LoVo (cell line): ENCODE data around the gene ZNF217.
A peak's percentile ranks its signal among the peaks of the same experiment; 100 is the strongest.
"Not testable (repeated sequence)": the region's sequence is repeated elsewhere in the genome, so short reads cannot be mapped to it uniquely, and the experiment has no call there.

Experiments
- DNase-seq: peaks from one replicate; pipeline ENCODE4 v3.0.0-alpha.2; 2016; ENCODE audit warnings: low spot score

ZNF217 gene

DNA sequence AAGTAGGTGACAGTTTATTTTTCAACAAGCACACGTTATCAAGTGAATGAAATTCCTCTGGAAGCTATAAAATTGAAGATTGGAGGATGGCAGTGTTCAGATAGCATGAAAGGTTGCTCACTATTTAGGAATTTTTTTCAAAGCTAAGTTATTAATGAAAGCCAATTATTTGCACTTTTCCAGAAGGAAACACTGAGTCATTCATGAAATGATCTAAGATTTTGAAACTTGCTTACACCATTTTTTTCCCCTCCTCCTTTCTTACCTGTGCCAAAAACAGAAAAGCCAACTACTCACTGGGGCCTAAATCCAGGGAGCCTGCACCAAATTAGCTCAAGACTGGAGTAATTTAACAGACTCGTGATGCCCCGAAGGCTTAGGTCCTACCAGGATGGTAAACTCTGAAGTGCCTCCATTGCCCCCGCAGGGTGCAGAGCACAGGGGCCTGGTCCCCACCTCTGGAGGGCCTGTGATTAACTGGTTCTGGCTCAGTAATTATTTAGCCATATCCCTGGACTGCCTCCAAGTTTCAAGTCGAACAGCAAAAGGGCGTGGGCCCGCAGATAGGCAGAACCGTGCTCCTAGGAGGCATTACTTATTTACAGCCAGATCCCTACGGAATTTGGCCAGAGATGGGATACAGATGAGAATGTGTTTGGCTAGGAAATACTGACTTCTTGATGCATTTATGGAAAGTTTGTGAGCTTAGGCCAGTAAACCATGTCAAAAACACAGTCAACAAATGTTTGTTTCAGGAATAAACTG lies 28.0 kb upstream of the ZNF217 start:
- DNase-seq = peak; percentile 90

DNA sequence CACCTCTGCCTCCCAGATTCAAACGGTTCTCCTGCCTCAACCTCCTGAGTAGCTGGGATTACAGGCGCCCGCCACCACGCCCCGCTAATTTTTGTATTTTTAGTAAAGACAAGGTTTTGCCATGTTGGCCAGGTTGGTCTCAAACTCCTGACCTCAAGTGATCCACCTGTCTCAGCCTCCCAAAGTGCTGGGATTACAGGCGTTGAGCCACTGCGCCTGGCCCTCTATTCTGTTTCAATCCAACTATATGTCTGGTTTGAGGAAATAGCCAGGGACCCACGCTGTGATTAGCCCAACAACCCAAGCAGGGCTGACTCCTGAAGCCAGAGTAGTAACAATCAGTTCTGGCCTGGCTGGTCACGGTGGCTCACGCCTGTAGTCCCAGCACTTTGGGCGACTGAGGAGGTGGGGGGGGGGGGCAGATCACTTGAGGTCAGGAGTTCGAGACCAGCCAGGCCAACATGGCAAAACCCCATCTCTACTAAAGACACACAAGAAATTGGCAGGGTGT lies 24.9 kb upstream of the ZNF217 start:
- not testable (repeated sequence) for DNase-seq

DNA sequence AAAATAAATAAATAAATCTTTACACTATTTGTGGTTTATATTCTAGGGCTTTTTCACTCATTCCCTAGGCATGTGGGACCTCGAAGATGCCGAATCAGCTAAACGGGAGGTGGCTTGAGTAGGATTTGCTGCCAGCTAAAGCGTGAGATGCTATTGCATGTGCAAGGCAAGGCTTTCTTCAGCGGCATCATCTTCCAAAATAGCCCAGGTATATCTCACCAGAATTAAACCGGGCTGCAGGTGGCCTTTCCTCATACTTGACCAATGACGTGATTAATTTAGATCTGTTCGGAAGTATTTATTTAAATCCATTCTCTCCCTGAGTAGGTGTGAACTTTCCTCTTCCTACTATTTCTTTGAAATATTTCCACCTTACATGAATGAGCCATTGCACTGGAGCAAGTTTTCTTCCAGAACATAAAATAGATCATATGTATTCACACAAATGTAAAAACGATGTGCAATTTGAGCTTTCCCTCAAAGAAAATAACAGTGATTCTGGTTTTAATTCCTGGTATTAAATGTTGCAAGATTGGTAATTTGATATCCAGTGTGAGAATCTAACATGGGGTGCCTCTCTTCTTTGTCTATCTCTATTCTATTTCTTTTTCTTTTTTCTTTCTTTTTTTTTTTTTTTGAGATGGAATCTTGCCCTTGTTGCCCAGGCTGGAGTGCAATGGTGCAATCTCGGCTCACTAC lies 24.3 kb upstream of the ZNF217 start:
- no peak for DNase-seq

DNA sequence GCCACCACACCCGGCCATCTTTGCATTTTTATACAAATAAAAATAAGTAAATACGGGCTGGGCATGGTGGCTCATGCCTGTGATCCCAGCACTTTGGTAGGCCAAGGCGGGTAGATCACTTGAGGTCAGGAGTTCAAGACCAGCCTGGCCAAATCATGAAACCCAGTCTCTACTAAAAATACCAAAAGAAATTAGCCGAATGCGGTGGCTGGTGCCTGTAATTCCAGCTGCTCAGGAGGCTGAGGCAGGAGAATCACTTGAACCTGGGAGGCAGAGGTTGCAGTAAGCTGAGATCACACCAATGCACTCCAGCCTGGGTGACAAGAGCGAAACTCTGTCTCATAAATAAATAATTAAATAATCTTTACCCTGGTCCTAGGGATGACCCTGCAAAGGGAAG lies 22.9 kb upstream of the ZNF217 start:
- not testable (repeated sequence) for DNase-seq

DNA sequence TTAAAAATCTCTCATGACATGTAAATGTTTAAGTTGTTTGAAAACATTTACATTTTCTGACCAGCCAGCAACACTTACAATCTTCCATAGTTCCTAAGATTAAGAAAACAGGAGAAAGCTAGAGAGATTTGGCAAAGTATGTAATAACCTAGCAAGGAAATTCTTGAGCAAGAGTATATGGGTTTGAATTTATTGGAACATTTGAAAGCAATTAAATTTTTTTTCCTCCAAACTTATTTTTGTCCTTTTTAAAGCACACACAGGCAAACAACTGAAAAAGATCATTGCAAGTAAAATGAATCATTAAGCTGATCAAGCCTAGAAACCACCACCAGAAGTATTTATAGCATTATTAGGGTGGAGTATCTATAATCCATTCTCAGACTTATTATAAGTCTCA lies 20.1 kb upstream of the ZNF217 start:
- no peak for DNase-seq

DNA sequence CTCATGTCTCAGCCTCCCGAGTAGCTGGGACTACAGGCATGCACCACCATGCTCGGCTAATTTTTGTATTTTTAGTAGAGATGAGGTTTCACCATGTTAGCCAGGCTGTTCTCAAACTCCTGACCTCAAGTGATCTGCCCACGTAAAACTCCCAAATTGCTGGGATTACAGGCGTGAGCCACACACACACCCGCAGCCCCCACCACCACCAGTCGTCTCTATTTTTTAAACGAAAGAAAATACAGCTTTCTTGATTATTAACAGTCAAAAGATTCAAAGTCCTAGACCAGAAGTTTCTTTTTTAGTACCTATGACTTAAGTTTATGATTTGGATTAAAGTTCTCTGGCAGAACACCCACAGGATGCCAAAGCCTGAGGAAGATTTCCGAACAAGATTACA lies 18.6 kb upstream of the ZNF217 start:
- not testable (repeated sequence) for DNase-seq

DNA sequence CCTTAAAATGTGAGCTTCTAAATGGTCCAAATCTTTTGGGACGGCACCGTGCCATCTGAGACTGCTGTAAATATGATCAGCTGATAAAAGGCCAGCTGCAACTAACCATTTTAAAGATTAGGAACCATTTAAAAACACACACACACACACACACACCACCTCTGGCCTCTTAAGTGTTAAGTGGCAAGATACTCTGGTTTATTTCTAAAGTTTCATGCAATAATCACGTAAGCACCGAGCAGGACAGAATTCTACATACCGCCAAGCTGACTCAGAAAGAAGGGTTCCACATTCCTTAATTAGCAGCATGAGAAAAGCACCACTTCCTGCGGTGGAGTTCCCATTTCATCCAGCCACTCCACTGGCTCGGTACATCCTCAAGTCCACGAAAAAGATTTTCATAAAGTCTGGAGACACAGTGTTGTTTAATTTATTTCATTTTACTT lies 17.8 kb upstream of the ZNF217 start:
- DNase-seq = no peak

DNA sequence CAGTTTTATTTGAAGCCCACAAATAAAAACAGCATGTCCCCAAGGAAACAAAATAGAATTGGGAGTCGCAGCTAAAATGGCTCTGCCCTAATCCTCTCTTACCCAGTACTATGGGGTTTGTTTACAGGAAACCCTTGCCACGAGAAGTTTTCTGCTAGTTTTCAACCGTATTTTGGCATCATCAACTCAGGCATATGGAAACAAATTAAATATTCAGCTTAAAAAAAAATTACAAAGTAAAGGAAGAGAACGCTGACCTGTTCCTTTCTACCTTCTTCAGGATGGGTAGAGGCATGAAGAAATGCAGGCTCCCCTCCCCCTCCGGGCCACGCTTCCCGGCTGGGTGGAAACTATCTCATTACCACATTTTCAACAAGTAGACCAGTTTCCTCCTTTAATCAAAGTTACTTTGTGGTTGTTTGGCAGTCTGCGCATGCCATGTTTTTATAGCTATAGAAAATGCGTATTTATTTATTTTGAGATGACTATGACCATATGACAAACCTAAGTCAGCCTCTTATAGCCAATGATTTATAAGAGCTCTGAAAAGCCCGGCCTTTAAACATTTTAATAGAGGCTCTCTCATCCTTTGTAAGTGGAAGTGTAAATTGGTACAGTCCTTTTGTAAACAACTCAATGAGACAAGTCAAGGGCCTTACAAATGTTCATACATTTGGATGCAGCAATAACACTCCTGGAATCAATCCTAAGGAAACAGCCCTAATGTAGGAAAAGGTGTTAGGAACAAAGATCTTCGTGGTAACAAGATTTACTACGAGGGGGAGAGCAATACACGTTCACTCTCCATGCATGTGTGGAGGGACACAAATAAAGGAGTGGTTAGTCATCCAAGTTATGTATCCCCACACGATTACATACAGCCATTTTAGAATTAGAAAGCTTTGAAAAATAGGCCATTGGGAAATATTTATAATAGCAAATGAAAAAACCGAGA lies 16.1 kb upstream of the ZNF217 start:
- DNase-seq = peak; percentile 81

DNA sequence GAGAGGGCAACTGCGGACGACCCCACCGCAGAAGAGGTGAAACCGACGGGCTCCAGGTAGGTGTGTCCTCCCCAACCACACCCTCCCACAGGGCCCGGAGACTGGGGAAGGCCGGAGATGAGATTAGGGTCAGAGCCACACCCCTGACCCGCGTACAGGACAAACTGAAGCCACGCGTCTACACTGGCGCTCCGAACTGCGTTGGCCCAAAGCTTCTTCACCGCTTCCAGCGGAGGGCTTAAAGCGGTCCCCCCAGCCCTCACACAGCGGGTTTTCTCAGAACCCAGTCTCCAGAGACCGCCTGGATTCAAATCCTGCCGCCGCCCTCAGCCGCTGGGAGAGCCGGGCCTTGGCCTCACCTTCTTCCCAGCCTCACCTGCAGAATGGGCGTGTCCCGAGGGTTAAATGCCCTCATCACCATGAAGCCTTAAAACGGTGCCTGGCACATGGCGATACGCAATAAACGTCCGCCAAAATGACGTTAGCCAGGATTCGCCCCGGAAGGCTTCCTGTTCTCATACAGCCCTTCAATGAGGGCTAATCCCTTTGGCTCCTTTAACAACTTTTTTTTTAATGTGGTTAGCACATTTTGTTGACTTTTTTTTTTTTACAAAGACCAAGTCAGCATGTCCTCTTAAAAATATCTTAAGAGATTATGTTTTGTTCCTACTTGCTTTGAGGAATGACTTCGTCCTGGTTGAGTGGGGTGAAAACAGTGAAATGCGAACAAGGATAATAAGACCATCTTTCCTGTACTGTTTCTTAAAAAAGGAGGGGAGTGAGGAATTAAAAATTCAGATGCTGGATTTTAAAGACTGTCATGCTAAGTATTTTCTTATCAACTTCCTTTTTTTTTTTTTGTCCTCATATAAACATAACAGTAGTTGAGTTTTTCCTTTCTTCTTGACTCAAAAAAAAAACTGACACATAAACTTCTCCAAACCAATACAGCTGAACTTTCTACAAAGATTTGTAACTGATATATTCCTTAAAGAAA lies 15.1 kb upstream of the ZNF217 start:
- peak; percentile 89 for DNase-seq

DNA sequence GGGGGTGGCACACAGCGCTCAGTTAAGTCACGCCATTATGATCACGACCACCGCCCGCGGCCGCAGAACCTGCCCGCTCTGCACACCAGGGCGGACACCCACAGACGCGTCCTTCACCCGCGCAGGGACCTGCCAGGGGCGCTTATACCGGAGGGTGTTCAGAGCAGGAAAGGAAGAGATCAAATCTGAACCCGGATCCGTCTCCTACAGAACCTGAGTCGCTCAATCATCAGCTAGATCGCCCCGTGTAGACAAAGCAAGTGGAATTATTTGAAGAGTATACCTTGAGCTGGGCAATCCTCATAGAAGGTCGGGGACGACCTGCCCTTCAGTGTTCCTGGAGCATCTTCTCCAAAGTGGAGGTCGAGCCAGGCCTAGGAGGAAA lies 14.4 kb upstream of the ZNF217 start:
- DNase-seq = no peak

DNA sequence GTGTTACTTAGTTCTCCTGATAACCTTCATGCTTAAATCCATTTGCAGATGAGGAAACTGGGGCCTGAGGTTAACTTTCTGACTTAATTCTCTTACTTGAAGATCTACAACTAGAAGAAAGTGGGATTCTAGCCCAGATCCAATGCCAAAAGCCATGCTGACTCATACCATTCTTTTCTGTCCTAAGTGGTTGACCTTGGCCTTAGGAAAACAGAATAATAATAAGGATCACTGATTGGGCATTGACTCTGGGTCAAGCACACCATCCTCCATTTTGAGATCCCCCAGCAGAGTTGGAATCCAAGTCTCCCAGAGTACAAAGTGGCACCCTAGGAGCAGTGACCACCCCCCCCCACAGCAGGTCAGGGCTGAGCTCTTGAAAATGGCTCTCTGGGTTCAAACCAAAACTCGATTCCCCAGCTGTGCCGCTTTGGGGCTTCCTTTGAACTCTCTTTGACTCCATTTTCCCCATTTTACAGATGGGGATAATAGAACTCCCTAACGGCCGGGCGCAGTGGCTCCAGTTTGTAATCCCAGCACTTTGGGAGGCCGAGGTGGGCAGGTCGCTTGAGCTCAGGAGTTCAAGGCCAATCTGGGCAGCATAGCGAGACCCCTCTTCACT lies 12.8 kb upstream of the ZNF217 start:
- DNase-seq = no peak

DNA sequence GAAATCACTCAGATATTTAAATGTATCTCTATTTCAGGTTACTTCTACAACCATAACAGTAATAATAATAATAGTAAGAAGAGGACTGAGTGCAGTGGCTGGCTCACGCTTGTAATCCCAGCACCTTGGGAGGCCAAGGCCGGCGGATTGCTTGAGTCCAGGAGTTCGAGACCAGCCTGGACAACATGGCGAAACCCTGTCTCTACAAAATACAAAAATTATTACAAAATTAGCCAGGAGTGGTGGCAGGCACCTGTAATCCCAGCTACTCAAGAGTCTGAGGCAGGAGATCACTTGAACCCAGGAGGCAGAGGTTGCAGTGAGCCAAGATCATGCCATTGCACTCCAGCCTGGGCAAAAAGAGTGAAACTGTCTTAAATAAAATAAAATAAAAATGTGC lies 11.8 kb upstream of the ZNF217 start:
- DNase-seq = not testable (repeated sequence)

DNA sequence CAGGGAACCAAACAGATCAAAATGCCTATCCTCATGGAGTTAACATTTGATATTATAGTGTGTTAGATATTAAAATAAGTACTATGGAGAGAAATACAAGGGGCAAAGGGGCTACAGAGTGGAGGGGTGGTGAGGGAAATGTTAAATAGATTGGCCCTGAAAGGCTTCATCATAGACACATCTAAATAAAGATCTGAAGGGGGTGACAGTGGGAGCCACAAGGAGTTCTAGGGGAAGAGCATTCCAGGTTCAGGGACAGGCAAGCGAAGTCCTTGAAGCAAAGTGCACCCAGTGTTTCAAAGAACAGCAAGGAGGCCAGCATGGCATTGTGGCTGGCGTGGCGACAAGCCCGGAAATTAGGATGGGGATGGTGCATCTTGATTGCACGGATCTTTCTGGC lies 11.2 kb upstream of the ZNF217 start:
- DNase-seq = not testable (repeated sequence)

DNA sequence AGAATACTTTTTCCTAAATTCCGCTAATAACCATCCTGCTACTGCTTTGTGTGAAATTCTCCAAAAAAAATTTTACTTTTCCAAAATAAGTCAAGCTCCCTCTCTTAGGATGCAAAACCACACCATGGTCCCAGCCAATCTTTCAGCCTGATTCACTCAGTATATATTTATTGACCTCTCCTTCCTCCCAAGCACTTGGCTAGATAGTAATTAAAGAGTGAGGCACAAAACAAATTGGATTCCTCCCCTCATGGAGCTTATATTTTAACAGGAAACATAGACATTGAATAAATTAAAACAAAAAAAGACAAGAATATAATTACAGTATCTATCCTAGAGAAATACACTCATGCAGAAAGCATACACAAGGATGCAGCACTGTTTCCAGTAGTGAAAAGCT lies 9.0 kb upstream of the ZNF217 start:
- DNase-seq = no peak

DNA sequence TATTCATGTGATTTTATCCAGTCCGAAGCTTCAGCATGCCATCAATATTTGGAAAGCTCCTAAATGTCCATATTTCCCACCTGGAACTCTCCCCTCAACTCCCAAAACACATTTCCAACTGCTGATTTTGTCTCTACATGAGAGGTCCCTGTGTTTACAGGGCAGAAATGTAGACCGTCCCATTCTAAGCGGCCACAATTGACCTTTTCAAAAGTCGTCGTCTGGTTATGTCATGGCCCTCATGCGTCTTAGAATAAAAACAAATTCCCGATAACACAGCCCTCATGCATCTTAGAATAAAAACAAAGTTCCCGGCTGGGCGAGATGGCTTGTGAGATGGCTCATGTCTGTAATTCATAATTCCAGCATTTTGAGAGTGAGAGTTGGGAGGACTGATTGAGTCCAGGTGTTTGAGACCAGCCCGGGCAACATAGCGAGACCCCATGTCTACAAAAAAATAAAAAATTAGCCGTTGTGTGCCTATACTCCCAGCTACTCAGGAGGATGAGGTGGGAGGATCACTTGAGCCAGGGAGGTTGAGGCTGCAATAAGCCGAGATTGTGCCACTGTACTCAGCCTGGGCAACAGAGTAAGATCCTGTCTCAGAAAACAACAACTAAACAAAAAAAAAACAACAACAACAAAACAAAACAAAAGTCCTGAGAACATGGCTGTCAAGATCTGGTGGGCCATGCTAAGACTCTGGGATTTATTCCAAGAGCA lies 6.4 kb upstream of the ZNF217 start:
- no peak for DNase-seq

DNA sequence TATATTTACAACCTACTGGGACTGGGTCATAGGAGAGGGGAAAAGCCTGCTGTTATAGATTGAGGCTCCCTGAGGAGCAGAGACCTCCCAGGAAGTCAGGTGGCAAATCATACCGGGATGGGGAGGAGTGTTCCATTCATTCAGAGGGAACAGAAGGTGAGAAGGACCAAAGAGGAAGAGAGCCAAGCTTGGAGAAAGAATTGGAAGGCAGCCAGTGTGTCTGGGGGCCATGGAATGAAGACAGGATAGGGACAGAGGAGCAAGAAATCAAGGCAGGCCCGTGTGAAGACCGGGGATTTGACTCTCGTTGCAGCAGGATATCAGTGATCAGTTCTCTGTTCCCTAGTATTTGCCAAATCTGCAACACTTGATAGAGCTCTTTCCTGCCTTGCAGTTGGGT lies 5.7 kb upstream of the ZNF217 start:
- no peak for DNase-seq

DNA sequence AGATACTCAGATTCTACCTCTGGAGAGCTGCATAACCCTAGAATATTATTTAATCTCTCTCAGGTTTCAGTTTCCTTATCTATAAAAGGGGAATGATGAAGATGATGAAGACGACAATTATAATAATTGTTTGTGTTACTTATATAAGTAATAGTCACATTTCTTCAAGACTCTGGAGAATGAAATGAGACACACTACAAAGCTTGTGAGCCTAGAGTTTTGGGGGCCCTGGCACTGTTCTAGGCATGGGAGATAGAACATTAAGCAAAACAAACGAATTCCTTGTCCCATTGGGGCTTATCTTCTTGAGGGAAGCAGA lies 5.4 kb upstream of the ZNF217 start:
- no peak for DNase-seq

DNA sequence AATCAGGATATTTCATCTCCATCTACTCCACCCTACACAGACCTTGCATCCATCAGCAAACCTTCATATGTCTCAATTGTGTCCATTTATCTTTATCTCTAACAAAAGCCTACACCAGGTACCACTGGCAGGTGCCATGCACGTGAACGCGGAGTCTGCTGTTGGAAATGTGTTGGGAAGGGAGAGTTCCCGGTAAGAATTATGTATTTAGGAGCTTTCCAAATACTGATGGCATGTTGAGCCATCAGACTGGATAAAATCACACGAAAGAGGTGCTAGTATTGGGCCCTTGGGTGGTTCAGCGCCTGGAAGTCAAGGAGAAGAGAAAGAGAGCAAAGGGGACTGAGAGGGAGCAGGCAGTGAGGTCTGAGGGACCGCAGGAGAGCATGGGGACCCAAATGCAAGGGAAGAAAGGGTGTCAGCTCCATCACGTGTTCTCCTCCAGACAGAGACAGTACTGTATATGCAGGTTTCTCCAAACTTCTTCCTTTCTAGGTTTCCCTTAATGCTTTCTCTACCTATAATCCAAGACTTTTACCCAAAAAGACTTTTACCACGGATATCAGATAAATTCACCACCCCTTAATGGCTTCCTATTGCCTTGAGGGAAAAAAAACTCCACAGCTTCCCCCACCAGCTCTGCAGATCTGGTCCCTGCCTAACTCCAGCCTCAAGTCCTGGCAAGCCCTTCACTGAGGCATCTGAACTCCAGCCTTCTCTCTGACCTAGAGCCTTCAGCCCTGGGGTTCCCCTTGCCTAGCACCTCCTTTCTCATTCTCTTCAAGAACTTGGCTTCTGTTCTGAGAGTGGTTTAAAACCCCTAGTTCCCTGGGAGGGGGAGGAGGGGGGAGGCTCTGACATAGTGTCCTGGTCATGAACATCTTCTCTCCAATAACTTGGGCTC lies 4.8 kb upstream of the ZNF217 start:
- DNase-seq = no peak

DNA sequence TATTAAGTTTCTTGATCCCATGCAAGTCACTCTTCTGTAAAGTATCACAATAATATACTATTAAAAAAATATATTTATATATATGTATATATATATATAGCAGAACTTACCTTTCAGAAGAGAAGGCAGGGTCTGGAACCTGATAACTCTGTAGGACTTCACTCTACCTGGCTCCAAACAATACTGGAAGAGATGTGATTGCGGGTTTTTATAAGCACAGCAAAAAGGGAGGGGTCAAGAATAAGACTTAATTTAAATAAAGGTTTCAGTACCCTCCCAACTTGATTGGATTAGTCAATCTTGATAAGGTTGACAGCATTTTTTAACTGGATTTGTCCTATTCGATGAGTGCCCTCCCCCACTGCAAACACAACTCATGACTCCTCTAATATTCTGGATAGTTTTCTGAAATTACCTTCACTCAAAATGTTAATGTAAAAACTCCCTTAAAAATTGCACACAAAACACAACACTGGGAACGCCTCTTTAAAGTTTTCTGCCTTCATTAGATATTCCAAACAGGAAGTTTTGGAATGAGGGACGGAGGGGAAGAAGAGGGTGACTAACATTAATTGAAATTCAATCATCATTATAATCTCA lies 4.0 kb upstream of the ZNF217 start:
- DNase-seq = no peak
